Measurements from ENCODE around the gene HSPA1L.

DNA sequence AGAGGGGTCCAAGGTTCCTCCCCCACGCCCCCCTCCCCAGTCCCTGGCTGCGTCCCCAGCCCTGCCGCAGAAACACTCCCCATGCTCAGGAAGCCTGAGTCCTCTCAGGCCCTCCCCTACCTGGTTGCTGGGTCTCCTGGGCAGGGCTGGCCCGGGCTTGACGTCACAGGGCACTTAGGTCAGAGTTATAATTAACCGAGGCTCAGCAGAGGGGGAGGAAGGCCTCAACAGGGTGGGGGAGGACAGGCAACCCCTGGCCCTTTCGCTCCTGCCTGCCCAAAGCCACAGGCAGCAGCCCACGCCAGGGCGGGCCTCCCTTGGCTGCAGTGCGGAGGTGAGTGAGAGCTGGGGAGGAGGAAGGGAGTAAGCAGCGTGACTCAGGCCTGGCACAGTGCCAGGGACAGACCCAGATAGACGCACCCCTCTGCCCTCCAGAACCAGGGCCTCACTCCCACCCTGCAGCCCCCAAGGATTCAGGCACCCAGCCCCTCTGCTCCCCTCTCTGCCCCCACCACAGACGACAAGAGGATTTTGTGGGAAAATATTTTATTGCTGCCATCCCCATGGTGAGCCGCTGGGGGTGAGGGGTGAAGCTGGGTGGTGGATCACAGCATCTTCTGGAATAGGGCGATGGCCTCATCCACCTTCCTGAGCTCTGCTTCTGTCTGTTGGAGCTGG lies 38.0 kb downstream of the HSPA1L start, which contains the start of gene VWA7:
- TF ChIP-seq POLR2A (IDR thresholded peaks at IDR 0.05; ENCODE audit: low read length) = no peak
- no peak for TF ChIP-seq EP300 (IDR thresholded peaks at IDR 0.05)
- TF ChIP-seq, protein P1, sequence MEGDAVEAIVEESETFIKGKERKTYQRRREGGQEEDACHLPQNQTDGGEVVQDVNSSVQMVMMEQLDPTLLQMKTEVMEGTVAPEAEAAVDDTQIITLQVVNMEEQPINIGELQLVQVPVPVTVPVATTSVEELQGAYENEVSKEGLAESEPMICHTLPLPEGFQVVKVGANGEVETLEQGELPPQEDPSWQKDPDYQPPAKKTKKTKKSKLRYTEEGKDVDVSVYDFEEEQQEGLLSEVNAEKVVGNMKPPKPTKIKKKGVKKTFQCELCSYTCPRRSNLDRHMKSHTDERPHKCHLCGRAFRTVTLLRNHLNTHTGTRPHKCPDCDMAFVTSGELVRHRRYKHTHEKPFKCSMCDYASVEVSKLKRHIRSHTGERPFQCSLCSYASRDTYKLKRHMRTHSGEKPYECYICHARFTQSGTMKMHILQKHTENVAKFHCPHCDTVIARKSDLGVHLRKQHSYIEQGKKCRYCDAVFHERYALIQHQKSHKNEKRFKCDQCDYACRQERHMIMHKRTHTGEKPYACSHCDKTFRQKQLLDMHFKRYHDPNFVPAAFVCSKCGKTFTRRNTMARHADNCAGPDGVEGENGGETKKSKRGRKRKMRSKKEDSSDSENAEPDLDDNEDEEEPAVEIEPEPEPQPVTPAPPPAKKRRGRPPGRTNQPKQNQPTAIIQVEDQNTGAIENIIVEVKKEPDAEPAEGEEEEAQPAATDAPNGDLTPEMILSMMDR (IDR thresholded peaks at IDR 0.05) = no peak
- TF ChIP-seq RCOR1 (IDR thresholded peaks at IDR 0.05; ENCODE audit: low read depth, low read length) = no peak
- TF ChIP-seq CBX2 (IDR thresholded peaks at IDR 0.05; ENCODE audit: borderline replicate concordance, low read depth) = no peak
- TF ChIP-seq, protein P2, sequence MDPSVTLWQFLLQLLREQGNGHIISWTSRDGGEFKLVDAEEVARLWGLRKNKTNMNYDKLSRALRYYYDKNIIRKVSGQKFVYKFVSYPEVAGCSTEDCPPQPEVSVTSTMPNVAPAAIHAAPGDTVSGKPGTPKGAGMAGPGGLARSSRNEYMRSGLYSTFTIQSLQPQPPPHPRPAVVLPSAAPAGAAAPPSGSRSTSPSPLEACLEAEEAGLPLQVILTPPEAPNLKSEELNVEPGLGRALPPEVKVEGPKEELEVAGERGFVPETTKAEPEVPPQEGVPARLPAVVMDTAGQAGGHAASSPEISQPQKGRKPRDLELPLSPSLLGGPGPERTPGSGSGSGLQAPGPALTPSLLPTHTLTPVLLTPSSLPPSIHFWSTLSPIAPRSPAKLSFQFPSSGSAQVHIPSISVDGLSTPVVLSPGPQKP (IDR thresholded peaks at IDR 0.05; ENCODE audit: low read depth, low read length) = no peak
